Large intestine (tissue), 3 donors: ENCODE results near the gene ICA1. TPM values are rescaled to one million over a fixed set of nuclear protein-coding genes. Genes with fewer than 3 reads are reported as not detected.

Source experiments
- DNase-seq, 2 donors: peaks; one replicate each; pipeline versions ENCODE4 v3.0.0 to v3.0.0-alpha.2; 2013
- H3K27ac ChIP-seq: one replicate; pipeline ENCODE4 v1.5.1; 2013; ENCODE audit warnings: low read length
- H3K27me3 ChIP-seq: 2 replicates; pipeline ENCODE4 v1.6.1; 2013; ENCODE audit warnings: low read length; ENCODE audit not compliant: control insufficient read depth, insufficient read depth
- H3K36me3 ChIP-seq: 2 replicates; pipeline ENCODE4 v1.6.1; 2013; ENCODE audit warnings: low read length; ENCODE audit not compliant: control insufficient read depth, insufficient read depth
- H3K4me1 ChIP-seq: one replicate; pipeline ENCODE4 v1.6.1; 2013; ENCODE audit warnings: low read length; ENCODE audit not compliant: control insufficient read depth, insufficient read depth
- H3K4me3 ChIP-seq: one replicate; pipeline ENCODE4 v1.5.1; 2013; ENCODE audit warnings: low read length
- H3K9me3 ChIP-seq: one replicate; pipeline ENCODE4 v1.6.1; 2013; ENCODE audit warnings: mild to moderate bottlenecking, low read depth, low read length, moderate library complexity; ENCODE audit not compliant: control insufficient read depth
- WGBS: methylation state at CpG from one replicate; pipeline ENCODE4 v1.1.5; 2013; ENCODE audit warnings: low lambda C conversion rate; ENCODE audit not compliant: insufficient coverage; 5-methylcytosine and 5-hydroxymethylcytosine counted together
- polyA plus RNA-seq: library from polyadenylated mRNA; unstranded; fragments of 120-200 nt; gene quantifications from one replicate; pipeline ENCODE4 v1.2.1, GENCODE V29; 2013

ICA1 gene
- polyA plus RNA-seq, 1 donor: 51.6 TPM

DNA sequence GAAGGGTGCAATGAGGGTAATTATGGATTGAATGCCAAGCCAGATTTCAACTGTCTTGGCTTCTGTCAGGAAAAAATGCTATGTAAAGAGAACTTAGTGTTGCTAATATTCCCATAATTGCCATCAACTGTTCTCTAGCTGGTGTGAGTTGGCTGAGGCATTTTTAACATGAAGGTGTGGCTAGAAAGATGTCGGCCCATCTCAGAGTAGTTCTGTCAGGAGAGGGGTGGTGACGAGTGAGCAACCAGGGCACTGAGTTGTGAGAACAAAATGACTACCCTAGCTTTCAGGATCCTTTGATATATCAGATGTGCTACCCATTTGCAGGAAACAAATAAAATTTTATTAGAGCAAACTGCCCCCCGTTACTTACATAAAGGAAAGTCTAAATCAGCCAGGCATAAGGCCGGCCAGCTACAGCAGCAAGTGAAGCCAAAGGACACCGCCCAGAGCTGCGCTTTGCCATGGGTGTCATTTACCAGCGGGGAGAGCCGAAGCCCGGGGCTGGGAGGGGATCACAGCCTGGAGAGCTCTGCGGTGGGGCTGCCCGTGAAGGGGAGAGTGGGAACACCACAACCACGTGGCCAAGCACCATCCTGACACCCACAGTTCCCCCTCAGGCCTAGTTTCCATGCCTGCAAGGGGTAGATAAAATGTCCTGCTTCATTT lies 141.4 kb downstream of the ICA1 start:
- Histone ChIP-seq H3K36me3 (peaks cover 30% of the 10 kb centered on the region), H3K4me1 (no peaks in the 10 kb centered on the region)
- no CpG with 5 or more reads among the region's 12 CpGs for WGBS

DNA sequence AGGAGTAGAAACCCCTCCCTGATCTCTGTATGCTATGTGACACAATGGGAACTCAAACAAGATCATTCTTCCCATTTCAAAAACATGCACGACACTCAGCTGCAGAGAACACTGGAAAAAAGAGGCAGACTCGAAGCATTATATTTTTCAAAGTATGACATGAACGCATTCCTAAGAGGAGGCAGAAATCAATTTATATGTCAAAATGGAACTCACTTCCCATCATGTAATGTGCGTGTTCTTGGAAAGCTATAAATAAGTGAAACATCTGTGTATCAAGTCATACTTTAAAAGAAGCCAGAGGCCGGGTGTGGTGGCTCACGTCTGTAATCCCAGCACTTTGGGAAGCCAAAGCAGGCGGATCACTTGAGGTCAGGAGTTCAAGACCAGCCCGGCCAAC lies 142.7 kb downstream of the ICA1 start:
- DNase-seq: no peak
- peaks cover 26% of the 10 kb centered on the region for H3K36me3 ChIP-seq
- H3K4me3 ChIP-seq: no peak overlapping the region
- H3K4me1 ChIP-seq: no peaks in the 10 kb centered on the region
- no peaks in the 10 kb centered on the region for H3K27me3 ChIP-seq
- no CpG with 5 or more reads among the region's 8 CpGs for WGBS
- no peak overlapping the region for H3K27ac ChIP-seq
- H3K9me3 ChIP-seq: no peaks in the 10 kb centered on the region

More for the DNA sequence above, 141.4 kb downstream of the ICA1 start:
- DNase-seq: no peak
- Histone ChIP-seq H3K4me3 (no peak overlapping the region), H3K27me3 (no peaks in the 10 kb centered on the region), H3K27ac (no peak overlapping the region), H3K9me3 (no peaks in the 10 kb centered on the region)

DNA sequence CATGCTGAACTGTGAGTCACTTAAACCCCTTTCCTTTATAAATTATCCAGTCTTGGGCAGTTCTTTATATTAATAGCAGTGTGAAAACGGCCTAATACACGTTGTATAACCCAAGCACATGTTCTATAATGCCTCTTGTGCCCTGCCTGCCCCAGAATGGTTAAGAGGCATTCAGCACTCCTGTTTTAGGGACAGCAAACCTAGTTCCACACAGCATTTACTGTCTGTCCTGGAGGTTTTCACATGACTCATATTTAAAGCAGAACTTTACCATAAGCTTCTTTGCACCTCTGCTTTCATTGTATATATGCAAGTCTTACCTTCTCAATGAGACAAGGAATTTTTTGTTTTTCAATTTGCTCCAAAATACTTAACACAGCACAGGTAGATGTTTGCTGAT lies 144.8 kb downstream of the ICA1 start:
- Histone ChIP-seq H3K36me3 (peaks cover 28% of the 10 kb centered on the region), H3K9me3 (no peaks in the 10 kb centered on the region), H3K27me3 (no peaks in the 10 kb centered on the region), H3K27ac (no peak overlapping the region), H3K4me3 (no peak overlapping the region), H3K4me1 (no peaks in the 10 kb centered on the region)
- DNase-seq: no peak
- no CpG with 5 or more reads among the region's 2 CpGs for WGBS

DNA sequence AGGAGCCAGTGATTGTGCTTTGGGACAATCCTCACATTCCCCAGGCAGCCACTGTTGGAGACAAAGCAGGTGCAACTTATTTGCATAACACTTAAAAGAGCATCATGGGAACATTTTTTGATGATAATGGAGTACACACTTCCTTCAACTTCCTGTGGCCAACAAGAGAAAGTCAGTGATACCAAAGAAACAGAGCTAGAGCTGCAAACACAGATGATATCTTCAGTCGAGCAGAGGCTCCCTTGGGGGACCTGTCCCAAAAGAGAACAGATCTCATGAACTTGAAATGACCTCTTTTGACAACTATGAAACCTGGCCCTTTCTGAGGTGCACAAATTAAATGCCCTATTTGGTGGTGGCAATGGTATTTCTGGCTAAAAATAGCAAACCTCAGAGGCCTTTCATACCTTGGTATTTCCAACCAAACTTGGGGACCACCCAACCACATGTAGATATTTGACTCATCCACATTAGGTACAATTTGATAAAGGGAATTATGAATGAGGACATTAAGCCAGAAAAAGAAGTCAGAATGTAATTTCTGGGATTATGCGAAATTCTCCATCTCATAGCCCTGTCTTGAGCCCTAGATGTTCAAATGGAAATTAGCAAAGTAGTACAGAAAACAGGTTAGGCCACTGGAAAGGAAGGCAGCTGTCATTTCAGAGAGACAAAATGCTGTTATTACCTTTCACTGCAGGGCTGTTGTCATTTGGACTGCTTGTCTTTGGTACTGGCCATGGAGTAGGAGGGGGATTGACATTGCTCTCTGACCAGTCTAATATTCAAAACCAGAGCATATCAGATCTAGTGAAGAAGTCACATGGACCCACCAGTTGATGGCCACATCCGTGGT lies 146.2 kb downstream of the ICA1 start:
- DNase-seq: no peak
- WGBS: no CpG with 5 or more reads among the region's 3 CpGs

DNA sequence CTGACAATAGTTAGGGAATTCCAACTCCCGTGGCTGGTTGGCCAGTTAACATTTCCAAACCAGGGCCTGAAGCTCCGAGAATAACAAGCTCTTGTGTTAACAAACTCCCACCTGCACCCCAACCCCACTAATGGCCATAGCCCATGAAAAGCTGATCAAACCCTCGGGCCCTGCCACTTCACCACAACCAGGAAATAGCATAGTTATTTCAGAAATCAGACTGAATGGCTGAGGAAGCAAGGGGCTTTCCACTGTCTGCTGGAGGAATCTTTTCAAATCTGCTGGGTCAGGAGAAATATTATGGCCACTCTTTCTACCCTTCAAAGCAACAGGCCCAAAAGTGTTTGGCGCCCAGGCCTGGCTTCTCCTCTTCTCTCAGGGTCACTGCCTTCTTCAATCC lies 147.8 kb downstream of the ICA1 start:
- H3K27me3 ChIP-seq: no peaks in the 10 kb centered on the region
- H3K4me1 ChIP-seq: no peaks in the 10 kb centered on the region
- no CpG with 5 or more reads among the region's 4 CpGs for WGBS
- no peaks in the 10 kb centered on the region for H3K9me3 ChIP-seq
- H3K36me3 ChIP-seq: peaks cover 13% of the 10 kb centered on the region
- H3K27ac ChIP-seq: no peak overlapping the region
- DNase-seq: no peak
- H3K4me3 ChIP-seq: no peak overlapping the region

More for the DNA sequence above, 146.2 kb downstream of the ICA1 start:
- no peaks in the 10 kb centered on the region for H3K4me1 ChIP-seq
- H3K27me3 ChIP-seq: no peaks in the 10 kb centered on the region
- peaks cover 18% of the 10 kb centered on the region for H3K36me3 ChIP-seq
- H3K4me3 ChIP-seq: no peak overlapping the region
- H3K27ac ChIP-seq: no peak overlapping the region
- H3K9me3 ChIP-seq: no peaks in the 10 kb centered on the region

DNA sequence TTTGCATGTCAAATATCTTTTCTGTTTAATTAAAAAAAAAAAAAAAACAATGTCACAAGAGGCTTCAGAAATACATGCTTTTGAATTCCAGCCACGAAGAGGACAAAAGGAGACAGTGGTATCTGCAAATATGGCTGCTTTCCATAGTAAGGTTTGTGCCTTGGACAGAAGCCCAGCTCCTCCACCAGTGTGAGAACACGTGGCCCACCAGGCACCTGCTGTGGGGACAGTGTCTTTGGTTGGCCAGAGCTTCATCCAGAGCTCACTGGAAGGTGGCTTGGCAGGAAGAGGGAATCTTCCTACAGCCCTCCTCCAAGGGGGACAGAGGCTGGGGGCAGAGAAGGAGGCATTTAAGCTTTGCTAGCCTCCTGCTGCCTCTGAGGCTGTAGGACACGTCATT lies 148.8 kb downstream of the ICA1 start:
- Histone ChIP-seq H3K27me3 (no peaks in the 10 kb centered on the region), H3K27ac (no peak overlapping the region), H3K4me3 (no peak overlapping the region), H3K4me1 (no peaks in the 10 kb centered on the region), H3K9me3 (no peaks in the 10 kb centered on the region), H3K36me3 (peaks cover 6% of the 10 kb centered on the region)
- DNase-seq: no peak
- WGBS: no CpG with 5 or more reads among the region's 3 CpGs

DNA sequence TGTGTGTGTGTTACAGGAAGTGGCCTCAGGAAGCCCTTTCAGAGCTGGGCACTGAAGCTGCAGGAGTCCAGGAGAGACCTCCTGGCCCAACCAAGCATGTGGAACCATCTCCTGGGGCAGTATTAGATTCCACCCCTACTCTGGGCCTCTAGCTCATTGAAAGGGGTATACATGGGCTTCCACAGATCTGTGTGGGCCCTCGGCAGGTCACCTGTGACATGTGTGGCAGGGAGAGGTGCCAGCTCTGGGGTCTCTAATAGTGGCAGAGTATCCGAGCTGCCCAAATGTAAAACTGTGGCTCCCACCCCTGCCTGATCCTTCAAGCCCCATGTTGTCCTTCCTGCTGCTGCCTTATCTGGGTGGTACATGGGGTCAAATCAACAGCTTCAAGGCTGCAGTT lies 149.3 kb downstream of the ICA1 start:
- H3K4me1 ChIP-seq: no peaks in the 10 kb centered on the region
- no CpG with 5 or more reads among the region's 2 CpGs for WGBS
- no peaks in the 10 kb centered on the region for H3K9me3 ChIP-seq
- no peak overlapping the region for H3K4me3 ChIP-seq
- DNase-seq: no peak
- H3K27me3 ChIP-seq: no peaks in the 10 kb centered on the region
- H3K27ac ChIP-seq: no peak overlapping the region
- peaks cover 5% of the 10 kb centered on the region for H3K36me3 ChIP-seq

DNA sequence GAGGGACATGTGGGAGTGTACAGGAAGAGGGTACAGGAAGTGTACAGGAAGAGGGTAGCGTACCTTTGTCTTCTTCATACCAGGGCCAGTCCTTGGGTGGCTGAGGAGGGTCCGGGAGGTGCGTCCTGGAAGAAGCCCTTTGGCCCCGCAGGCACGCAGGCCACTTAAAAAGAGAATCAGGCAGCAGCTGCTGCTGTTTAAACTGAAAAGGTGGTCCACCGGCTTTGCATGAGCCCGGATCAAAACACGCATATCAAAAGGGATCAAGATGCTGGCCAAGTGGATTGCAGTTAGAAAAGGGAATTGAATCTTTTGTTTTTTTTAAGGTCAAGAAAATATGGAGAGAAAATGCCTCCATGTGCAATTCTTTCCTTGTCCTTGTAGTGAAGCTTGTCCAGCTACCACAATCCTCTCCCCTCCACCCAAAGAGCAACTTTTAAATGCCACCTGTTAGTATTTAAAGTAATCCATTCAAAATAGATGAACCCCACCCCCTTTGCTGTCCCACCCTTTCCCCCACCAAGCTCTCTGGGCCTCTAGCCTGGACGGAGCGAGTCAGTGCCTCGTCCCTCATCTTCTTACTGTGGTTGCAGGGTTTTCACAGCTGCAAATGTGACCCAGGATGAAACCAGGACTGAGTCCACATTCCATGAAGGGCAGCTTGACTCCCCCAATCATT lies 150.5 kb downstream of the ICA1 start:
- peaks cover 5% of the 10 kb centered on the region for H3K36me3 ChIP-seq
- 80% methylated on average over 2 of the region's 11 CpGs for WGBS
- H3K27me3 ChIP-seq: no peaks in the 10 kb centered on the region
- H3K27ac ChIP-seq: no peak overlapping the region
- no peaks in the 10 kb centered on the region for H3K9me3 ChIP-seq
- no peaks in the 10 kb centered on the region for H3K4me1 ChIP-seq
- DNase-seq: no peak
- no peak overlapping the region for H3K4me3 ChIP-seq

DNA sequence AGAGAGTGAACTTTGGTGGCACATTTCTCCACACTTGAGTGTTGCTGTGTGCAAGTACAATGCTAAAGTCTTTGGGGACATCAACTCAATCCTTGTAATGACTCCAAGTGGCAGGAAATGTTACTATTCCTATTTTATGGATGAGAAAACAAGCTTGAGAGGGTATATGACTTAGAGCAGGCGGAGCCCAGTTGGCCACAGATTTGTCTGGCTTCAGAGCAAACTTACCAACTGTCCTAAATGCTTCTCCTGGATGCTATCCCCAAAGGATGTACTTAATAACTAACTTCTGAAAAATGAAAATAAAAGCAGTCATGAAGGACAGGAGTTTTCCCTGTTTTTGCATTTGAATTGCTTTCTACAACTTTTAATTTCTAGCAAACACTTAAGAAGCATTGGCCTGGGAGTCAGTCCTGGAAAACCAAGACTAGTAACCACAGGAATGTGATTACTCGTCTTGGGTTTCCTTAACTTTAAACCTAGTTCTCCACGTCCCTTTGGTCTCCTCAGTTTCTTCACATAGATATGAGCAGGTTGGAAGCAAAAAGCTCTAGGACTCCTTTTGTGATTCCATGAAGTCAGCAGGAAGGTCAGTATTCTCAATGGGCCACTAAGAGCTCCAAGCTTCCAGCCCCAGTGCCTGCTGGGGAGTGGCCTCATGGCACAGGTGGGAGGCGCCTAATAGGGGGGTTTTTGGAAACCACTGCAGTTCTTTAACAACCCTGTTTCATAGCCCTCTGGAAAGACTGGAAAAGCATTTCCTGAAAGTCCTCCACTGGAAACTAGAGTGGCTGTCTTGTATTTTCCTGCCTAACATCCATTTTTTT lies 152.6 kb downstream of the ICA1 start:
- Histone ChIP-seq H3K9me3 (no peaks in the 10 kb centered on the region), H3K4me3 (no peak overlapping the region), H3K4me1 (no peaks in the 10 kb centered on the region), H3K27me3 (no peaks in the 10 kb centered on the region), H3K36me3 (peaks cover 5% of the 10 kb centered on the region), H3K27ac (no peak overlapping the region)
- WGBS: no CpG with 5 or more reads among the region's 4 CpGs
- DNase-seq: no peak
